HG02840 (cell line): ENCODE data around the gene APPBP2.

ENCODE experiments used
- ATAC-seq: cut with Tn5 transposase; IDR thresholded peaks from one replicate; pipeline ENCODE4 v1.9.1; 2021; ENCODE audit warnings: mild to moderate bottlenecking, moderate library complexity, moderate number of reproducible peaks; ENCODE audit not compliant: unreplicated experiment, low FRiP score

APPBP2 gene

GRCh38 chr17:60401819-60402218 is 124.2 kb downstream of the APPBP2 start:
- no peak for ATAC-seq

GRCh38 chr17:60398227-60398959 is 127.6 kb downstream of the APPBP2 start:
- no peak for ATAC-seq

- ATAC-seq, result no peak
Measured at GRCh38 chr17:60396412-60396811, 129.6 kb downstream of the APPBP2 start.

- no peak for ATAC-seq
Measured at GRCh38 chr17:60395508-60396065, 130.5 kb downstream of the APPBP2 start.

- no peak for ATAC-seq
Measured at GRCh38 chr17:60393840-60394723, 132.0 kb downstream of the APPBP2 start.
